ENCODE results near the gene ADGRL3.

The ADGRL3 gene

DNA sequence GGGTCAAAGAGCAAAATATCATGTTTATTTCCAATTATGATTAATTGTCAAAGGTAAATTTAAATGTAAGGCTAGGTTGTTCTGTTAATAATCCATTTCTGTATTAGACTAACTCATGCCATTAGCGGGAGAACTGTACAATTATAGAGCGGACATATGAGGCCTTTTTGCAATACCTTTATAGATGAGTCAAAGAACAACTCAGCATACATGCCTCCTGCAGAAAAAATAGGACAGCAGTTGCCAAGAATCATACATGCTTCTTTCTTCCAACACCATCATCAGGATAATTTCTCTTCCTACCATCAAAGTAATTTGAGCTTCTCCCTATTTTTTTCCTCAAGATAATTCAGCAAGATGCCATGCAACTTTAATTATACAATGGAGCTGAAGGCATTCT is 917.8 kb downstream of the ADGRL3 start:
- no peak for DNase-seq (ENCODE audit: low read depth)

DNA sequence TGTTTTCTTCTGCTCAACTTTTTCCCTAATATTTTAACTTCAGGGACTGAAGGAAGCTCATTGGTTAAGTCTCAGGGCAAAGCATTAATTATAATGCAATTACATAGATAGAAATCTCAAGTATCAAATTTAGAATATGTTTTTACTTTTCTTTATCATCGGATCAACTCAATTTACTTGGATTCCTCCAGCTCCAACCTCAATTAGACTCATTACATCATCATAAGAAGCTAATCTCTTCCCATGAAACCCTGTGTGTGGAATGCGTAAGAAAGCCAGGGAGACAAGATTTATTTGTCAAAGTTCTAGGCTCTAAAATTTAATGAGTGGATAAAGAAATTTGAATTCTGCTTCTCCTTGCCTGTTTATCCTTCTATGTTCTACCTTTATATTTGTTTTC is 918.4 kb downstream of the ADGRL3 start:
- DNase-seq (ENCODE audit: low read depth): no peak

DNA sequence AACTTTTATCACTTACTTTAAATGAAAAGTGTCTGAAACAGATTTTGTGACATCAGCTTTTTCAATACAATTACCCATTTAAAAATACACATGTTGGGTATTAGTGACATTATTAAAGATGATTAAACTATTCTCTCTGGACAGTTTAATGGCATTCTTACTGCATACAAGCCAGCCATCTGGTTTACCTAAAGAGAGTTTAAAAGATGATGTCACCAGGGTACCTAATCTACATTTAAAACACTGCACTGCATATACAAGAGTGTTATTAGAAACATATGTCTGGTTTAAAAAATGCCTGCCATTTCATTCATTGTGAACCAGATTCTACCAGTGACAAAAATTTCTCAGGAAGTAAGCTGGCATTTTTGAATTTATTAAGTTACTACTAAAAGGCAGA is 919.1 kb downstream of the ADGRL3 start:
- DNase-seq (ENCODE audit: low read depth): no peak

DNA sequence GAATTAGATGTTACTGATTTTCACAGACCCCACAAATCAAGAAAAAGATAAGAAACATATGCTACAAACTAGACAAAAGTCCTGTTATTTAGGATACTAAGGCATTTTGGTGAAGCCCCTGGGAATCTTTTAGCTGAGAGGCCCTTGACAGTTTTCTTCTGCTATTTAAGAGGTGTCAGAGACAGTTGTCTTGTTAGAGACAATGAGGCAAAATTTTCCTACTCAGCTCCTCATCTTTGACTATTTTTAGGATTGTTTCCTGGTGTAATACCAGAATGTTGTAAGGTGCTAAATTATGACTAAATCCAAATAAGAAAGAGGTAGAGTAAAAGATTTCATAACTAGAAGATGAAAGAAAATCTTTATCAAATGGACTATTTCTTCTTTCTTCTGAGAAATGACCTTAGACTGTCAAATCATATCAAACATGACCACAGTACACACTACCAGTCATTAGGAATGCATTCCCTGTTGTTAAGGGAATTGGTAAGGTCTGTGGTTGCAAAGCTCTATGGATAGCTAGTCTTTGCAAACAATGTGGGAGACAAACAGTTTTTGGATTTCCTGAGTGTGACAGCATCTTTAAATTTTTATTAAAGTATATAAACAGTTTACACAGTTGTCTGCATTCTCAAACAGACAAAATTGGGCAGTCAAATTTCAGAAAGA is 926.1 kb downstream of the ADGRL3 start:
- DNase-seq (ENCODE audit: low read depth): no peak

Measured in ELR (cell line).